ENCODE data around the gene PPM1D.
"Not testable (repeated sequence)": the region's sequence is repeated elsewhere in the genome, so short reads cannot be mapped to it uniquely, and the experiment has no call there.

DNA sequence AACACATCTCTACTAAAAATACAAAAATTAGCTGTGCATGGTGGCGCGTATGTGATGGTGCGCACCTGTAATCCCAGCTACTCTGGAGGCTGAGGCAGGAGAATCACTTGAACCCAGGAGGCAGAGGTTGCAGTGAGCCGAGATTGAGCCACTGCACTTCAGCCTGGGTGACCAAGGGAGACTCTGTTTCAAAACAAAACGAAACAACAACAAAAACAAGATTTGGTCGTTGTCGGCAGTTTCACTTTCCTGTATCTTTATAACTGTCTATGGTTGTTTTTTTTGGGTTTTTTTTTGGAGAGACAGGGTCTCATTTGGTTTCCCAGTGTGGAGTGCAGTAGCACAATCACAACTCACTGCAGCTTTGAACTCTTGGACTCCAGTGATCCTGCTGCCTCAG lies 68.7 kb downstream of the PPM1D start:
- TF ChIP-seq, protein P1, sequence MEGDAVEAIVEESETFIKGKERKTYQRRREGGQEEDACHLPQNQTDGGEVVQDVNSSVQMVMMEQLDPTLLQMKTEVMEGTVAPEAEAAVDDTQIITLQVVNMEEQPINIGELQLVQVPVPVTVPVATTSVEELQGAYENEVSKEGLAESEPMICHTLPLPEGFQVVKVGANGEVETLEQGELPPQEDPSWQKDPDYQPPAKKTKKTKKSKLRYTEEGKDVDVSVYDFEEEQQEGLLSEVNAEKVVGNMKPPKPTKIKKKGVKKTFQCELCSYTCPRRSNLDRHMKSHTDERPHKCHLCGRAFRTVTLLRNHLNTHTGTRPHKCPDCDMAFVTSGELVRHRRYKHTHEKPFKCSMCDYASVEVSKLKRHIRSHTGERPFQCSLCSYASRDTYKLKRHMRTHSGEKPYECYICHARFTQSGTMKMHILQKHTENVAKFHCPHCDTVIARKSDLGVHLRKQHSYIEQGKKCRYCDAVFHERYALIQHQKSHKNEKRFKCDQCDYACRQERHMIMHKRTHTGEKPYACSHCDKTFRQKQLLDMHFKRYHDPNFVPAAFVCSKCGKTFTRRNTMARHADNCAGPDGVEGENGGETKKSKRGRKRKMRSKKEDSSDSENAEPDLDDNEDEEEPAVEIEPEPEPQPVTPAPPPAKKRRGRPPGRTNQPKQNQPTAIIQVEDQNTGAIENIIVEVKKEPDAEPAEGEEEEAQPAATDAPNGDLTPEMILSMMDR (IDR thresholded peaks at IDR 0.05), result not testable (repeated sequence)
- not testable (repeated sequence) for TF ChIP-seq EP300, POLR2A, POLR2AphosphoS5 (IDR thresholded peaks at IDR 0.05)

Data from sigmoid colon (tissue), 4 donors.